ENCODE results near the gene HOXD3.

Gene HOXD3

GRCh38 chr2:176212276-176212675 lies 55.2 kb downstream of the HOXD3 start:
- Mint-ChIP-seq H3K9me3 (no peaks in the 10 kb centered on the region), H3K36me3 (ENCODE audit: low read depth) (no peaks in the 10 kb centered on the region), H3K4me1 (no peaks in the 10 kb centered on the region), H3K27me3 (ENCODE audit: low read depth) (no peaks in the 10 kb centered on the region), H3K27ac (no peak overlapping the region), H3K4me3 (no peak overlapping the region)
- TF ChIP-seq, protein P1, sequence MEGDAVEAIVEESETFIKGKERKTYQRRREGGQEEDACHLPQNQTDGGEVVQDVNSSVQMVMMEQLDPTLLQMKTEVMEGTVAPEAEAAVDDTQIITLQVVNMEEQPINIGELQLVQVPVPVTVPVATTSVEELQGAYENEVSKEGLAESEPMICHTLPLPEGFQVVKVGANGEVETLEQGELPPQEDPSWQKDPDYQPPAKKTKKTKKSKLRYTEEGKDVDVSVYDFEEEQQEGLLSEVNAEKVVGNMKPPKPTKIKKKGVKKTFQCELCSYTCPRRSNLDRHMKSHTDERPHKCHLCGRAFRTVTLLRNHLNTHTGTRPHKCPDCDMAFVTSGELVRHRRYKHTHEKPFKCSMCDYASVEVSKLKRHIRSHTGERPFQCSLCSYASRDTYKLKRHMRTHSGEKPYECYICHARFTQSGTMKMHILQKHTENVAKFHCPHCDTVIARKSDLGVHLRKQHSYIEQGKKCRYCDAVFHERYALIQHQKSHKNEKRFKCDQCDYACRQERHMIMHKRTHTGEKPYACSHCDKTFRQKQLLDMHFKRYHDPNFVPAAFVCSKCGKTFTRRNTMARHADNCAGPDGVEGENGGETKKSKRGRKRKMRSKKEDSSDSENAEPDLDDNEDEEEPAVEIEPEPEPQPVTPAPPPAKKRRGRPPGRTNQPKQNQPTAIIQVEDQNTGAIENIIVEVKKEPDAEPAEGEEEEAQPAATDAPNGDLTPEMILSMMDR (IDR thresholded peaks at IDR 0.05; ENCODE audit: unreplicated experiment in 3 of 3): no peak

DNA sequence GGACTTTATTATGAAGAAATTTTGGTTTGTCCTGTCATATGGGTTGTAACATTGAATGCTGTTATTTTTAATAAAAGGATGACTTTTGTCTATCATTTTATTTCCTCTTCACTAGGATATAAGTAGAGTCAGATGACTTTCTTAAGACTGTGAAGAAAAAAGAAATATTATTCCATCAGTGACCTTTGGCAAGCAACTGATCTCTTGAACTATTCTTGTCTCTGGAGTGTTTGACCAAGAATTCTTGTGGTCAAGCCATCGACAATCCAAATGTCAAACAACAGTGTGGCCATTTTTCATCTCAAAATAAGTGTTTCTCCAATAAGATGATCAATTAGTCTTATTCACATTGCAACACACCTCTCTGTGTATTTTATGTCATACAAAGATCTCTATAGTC lies 56.3 kb downstream of the HOXD3 start:
- Mint-ChIP-seq H3K4me3 (no peak overlapping the region), H3K27me3 (ENCODE audit: low read depth) (no peaks in the 10 kb centered on the region), H3K27ac (no peak overlapping the region), H3K4me1 (no peaks in the 10 kb centered on the region), H3K9me3 (no peaks in the 10 kb centered on the region), H3K36me3 (ENCODE audit: low read depth) (no peaks in the 10 kb centered on the region)
- TF ChIP-seq, protein P1 (IDR thresholded peaks at IDR 0.05; ENCODE audit: unreplicated experiment in 3 of 3): no peak
